ENCODE measurements around the gene ABCC8. TPM values are rescaled to one million over a fixed set of nuclear protein-coding genes. Genes with fewer than 3 reads are reported as not detected.

ABCC8 gene
- total and polyA plus RNA-seq, 4 donors: 1.2 to 14.9 (median 3.1) TPM

DNA sequence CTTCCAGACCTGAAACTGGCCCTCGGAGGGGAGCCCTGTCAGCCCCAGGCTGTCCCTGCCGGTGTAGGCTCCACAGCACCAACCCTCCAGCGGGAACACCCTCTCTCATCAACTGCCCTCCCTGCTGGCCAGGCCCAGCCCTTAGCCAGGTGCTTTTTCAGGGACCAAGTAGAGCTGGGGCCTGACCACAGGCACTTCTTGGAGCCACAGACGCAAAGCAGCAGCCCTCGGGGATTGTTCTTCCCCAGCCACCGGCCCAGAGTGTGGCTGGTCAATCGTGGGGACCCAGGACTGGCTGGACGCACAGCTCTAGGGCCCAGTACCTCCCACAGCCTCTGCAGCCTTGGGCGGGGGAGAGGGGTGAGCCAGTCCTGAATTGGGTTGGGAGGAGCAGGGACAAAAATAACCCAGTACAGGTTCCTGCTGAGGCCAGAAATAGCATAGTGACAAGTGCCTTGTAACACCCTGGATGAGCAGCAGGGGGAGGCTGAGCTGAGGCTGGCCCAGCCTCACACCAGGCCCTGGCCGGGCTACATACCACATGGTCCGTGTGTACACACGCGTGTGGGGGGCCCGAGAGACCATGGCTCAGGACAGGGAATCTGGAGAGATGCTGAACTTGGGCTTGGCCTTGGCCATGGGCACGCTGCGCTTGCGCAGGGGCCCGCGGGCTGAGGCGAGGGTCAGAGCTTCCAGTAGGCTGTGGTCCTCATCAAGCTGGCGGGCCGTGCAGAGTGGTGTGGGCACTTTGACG lies 90.1 kb downstream of the ABCC8 start:
- peak; percentile 49 for ATAC-seq (ENCODE audit: insufficient read depth, low FRiP score)
- 68 to 74% methylated on average over 23 of the region's 23 CpGs for WGBS, 2 donors
- Histone ChIP-seq H3K27me3 (ENCODE audit: control insufficient read depth in 3 of 3, insufficient read depth in 3 of 3, low read length in 2 of 3) (peaks cover 0 to 6% (median 4%) of the 10 kb centered on the region in 3 donors), H3K4me3 (no peak overlapping the region), H3K9me3 (ENCODE audit: control insufficient read depth in 4 of 4, insufficient read depth in 3 of 4, low read length in 3 of 4) (no peaks in the 10 kb centered on the region), H3K27ac (ENCODE audit: low read depth in 1 of 2, low read length in 1 of 2) (peak overlapping the region in 1 of 2 donors; percentile 87), H3K9ac (ENCODE audit: insufficient read depth in 1 of 2, low read length in 2 of 2) (no peak overlapping the region), H3K4me1 (ENCODE audit: control insufficient read depth in 5 of 5, insufficient read depth in 5 of 5, low read length in 5 of 5) (peaks cover 0 to 12% (median 0%) of the 10 kb centered on the region in 5 donors), H3K36me3 (ENCODE audit: control insufficient read depth in 4 of 4, insufficient read depth in 4 of 4, low read length in 4 of 4) (no peaks in the 10 kb centered on the region)
- TF ChIP-seq, protein P1, sequence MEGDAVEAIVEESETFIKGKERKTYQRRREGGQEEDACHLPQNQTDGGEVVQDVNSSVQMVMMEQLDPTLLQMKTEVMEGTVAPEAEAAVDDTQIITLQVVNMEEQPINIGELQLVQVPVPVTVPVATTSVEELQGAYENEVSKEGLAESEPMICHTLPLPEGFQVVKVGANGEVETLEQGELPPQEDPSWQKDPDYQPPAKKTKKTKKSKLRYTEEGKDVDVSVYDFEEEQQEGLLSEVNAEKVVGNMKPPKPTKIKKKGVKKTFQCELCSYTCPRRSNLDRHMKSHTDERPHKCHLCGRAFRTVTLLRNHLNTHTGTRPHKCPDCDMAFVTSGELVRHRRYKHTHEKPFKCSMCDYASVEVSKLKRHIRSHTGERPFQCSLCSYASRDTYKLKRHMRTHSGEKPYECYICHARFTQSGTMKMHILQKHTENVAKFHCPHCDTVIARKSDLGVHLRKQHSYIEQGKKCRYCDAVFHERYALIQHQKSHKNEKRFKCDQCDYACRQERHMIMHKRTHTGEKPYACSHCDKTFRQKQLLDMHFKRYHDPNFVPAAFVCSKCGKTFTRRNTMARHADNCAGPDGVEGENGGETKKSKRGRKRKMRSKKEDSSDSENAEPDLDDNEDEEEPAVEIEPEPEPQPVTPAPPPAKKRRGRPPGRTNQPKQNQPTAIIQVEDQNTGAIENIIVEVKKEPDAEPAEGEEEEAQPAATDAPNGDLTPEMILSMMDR (IDR thresholded peaks at IDR 0.05; ENCODE audit: control extremely low read depth, extremely low read depth): no peak
- peak in 2 of 3 donors; percentile 11 to 51 for DNase-seq

DNA sequence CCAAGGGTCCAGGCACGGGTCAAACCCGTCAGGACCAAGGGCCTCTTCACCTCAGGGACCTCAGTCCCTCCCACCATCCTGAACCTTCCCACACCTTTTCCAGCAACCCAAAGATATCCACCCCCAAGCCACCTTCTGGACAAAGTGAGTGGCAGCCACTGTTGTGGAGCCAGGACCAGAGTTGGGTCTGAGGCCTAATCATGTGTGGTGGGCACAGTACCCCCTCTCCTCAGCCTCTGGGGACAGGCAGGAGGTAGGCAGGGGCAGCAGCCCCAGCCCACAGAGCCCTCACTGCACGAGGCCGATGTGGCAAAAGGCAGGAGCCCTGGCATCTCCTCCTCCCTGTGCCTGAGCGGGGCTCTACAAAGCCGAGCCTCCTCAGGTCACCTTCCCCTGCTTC lies 90.7 kb downstream of the ABCC8 start:
- no peak overlapping the region for H3K9ac ChIP-seq (ENCODE audit: insufficient read depth in 1 of 2, low read length in 2 of 2)
- 74 to 80% methylated on average over 6 of the region's 6 CpGs for WGBS, 2 donors
- H3K9me3 ChIP-seq (ENCODE audit: control insufficient read depth in 4 of 4, insufficient read depth in 3 of 4, low read length in 3 of 4): no peaks in the 10 kb centered on the region
- H3K36me3 ChIP-seq (ENCODE audit: control insufficient read depth in 4 of 4, insufficient read depth in 4 of 4, low read length in 4 of 4): no peaks in the 10 kb centered on the region
- ATAC-seq (ENCODE audit: insufficient read depth, low FRiP score) (no peak), DNase-seq (no peak)
- H3K27me3 ChIP-seq (ENCODE audit: control insufficient read depth in 3 of 3, insufficient read depth in 3 of 3, low read length in 2 of 3): peaks cover 0 to 6% (median 4%) of the 10 kb centered on the region in 3 donors
- peak overlapping the region in 1 of 2 donors; percentile 87 for H3K27ac ChIP-seq (ENCODE audit: low read depth in 1 of 2, low read length in 1 of 2)
- no peak overlapping the region for H3K4me3 ChIP-seq
- peaks cover 0 to 12% (median 0%) of the 10 kb centered on the region in 5 donors for H3K4me1 ChIP-seq (ENCODE audit: control insufficient read depth in 5 of 5, insufficient read depth in 5 of 5, low read length in 5 of 5)
- TF ChIP-seq, protein P1 (IDR thresholded peaks at IDR 0.05; ENCODE audit: control extremely low read depth, extremely low read depth): no peak

DNA sequence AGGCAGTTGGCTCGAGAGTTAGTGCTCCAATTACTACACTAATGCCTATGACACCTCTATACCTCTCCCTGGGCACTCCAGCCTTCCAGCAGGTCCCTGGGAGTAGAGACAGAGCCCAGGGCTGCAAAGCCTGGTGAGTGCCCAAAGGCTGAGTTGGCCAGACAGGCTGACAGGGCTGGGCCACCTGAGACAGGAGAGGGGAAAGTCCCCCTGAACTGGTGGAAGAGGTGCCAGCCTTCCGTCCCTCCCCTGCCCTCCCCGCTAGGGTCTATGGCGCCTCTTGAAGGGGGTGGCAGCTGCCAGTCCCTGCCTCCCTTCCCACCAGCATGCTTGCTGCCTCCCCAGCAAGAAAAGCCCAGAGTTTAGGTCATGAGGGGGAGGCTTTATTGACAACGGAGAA lies 91.2 kb downstream of the ABCC8 start:
- DNase-seq: no peak
- WGBS, 2 donors: 88 to 89% methylated on average over 5 of the region's 5 CpGs
- no peak for ATAC-seq (ENCODE audit: insufficient read depth, low FRiP score)
- Histone ChIP-seq H3K9ac (ENCODE audit: insufficient read depth in 1 of 2, low read length in 2 of 2) (no peak overlapping the region), H3K27ac (ENCODE audit: low read depth in 1 of 2, low read length in 1 of 2) (peak overlapping the region in 1 of 2 donors; percentile 87), H3K27me3 (ENCODE audit: control insufficient read depth in 3 of 3, insufficient read depth in 3 of 3, low read length in 2 of 3) (peaks cover 0 to 6% (median 3%) of the 10 kb centered on the region in 3 donors), H3K36me3 (ENCODE audit: control insufficient read depth in 4 of 4, insufficient read depth in 4 of 4, low read length in 4 of 4) (no peaks in the 10 kb centered on the region), H3K4me3 (no peak overlapping the region), H3K4me1 (ENCODE audit: control insufficient read depth in 5 of 5, insufficient read depth in 5 of 5, low read length in 5 of 5) (peaks cover 0 to 12% (median 0%) of the 10 kb centered on the region in 5 donors), H3K9me3 (ENCODE audit: control insufficient read depth in 4 of 4, insufficient read depth in 3 of 4, low read length in 3 of 4) (no peaks in the 10 kb centered on the region)
- TF ChIP-seq, protein P1 (IDR thresholded peaks at IDR 0.05; ENCODE audit: control extremely low read depth, extremely low read depth): no peak

Data from lung (tissue), 12 donors.